Eye (tissue), 1 donor: Measurements from ENCODE around the gene RNF215.

Source experiments
- DNase-seq: peaks from one replicate; pipeline ENCODE4 v3.0.0-alpha.2; 2015

Gene RNF215

DNA sequence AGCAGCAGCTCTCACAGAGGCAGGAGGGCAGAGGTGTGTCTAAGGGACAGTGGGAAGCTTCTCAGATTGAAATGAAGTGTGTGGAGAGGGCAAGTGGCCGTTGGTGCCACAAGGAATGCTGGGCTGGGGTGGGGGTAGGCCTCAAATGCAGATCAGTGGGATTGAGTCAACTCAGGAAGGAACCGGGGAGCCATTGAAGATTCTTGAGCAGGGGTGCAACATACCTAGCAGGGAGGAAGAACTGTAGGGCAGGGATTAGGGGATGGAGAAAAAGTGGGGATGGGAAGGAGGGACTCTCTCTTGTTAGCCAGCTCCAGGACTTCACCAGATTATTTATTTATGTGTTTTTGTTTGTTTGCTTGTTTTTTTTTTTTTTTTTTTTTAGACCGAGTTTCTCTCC is 6.7 kb upstream of the RNF215 start:
- no peak for DNase-seq

DNA sequence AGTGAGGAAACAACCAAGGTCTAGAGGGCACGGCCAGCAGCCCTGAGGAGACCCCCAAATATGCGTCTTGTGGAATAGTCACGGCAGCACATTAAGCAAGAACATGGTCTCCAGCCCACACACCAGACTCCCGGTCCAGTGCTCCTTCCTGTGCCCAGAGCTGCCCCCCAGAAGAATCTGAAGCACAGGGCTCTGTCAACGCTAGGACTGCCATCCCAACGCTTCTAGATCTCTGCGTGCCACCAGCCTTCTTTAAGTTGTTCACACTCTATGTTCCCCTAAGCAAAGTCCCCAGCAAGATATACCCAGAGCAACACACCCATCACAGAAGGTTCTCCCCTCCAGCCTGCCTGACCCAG is 6.1 kb upstream of the RNF215 start:
- no peak for DNase-seq

DNA sequence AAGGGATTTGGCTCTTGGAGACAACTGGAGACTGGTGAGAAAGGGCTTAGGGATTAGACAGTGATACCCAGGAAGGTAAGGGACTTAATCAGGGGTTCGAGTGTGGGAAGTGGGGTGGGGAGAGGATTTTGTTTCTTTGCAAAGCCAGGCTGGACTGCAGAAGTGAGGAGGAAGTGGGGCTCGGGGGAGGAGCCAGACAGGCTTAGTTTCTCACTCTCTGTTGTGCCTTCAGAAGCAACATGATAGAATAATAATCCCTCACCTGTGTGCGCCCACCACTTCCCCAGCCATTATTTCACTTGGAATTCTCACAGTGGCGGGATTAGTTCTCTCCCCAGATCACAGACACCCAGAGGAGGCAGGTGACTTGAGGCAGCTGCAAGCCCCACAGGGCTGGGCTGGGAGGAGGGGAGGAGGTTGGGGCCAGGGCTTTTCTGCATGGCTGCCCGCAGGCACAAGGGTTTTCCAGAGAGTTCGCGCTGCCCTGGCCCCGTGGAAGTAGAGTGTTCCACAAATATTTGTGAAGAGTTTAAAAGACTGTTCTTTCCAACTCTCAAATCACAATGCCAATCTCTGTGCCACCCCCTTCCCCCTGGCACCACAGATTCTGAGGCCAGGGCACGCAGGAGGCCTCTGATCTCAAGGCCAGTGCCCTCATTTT is 5.6 kb upstream of the RNF215 start:
- DNase-seq, result peak; percentile 53

DNA sequence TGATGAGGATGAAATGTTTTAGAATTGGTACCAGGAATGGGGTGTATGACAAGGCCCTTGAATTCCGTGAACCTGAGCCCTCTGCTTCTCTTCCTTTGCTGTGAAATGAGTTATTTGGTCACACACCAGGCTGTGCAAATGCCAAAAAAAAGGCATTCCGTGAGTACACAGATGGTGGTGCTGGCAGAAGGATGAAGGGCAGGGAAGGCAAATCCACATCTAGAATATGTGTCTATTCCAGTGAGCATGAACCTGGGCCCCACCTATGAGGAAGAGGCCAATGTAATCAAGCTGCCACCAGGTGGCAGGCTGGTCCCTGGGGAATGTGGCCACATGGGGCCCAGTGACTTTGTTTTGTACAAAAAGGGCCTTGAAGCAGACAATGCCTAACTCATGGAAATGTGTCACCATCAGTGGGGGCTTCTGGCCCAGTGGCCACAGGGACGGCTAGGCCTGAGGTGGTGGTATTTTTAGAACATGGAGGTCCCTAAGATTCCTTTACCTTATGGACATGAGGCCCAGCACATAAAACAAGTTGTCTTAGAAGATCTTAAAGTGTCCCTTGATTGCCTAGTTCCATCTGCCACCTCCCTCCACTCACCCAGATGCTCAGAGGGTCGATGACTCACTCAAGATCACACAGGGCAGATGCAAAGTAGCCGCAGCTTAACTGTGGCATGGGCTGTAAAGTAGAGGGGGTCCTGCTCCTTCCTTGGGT is 3.9 kb upstream of the RNF215 start:
- peak; percentile 74 for DNase-seq

DNA sequence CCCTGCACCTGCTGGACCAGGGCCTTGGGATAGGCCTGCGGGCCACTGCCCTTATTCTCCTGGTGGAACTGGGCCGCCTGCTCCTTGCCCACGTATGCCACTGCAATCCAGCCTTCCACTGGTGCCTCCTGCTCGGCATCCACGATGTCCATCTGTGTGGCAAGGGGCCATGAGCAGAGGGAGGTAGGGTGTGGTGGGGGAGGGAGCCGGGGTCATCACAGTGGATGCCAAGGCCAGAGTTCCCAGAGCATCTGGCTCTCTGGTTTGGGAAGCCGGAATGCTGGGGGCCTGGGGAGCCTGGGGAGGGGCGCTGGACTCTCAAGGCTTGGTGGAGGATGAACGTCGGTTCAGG is 627 bp downstream of the RNF215 start:
- no peak for DNase-seq

DNA sequence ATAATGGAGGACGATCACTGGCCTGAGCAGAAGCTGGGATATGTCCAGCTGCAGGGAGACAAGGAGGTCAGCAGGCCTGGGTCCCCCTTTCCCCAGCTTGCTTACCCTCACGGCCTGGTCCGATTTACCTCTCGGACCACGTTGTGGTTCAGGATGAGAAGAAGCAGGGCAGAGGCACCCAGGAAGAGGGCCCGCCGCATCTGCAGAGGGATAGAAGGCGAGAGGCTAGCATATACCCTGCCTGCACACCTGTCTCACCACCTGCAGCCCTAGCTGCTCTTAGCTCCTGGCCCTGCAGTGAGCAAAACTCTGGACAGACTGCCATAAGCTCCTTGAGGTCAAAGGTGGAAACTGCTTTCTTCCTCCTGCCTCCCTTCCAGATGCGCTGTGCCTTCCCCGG is 1.3 kb downstream of the RNF215 start:
- no peak for DNase-seq

DNA sequence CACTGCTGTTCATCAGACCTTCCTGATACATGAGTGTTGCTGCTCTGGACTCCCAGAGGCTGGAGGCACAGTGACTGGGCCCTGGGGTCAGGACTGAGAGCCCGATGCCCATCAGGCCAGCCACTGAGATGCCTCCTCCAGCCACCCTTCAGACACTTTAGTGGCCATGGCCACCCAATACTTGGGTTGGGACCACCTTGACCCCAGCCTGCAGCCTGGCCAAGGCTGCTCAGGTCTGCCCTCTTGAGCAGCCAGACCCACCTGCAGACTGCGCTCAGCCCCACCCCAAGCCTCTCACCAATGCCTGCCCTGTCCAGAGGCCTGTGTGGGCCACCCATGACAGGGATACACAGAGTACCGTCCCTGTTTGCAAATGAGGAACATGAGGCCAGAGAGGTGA is 4.2 kb downstream of the RNF215 start:
- DNase-seq, result no peak

DNA sequence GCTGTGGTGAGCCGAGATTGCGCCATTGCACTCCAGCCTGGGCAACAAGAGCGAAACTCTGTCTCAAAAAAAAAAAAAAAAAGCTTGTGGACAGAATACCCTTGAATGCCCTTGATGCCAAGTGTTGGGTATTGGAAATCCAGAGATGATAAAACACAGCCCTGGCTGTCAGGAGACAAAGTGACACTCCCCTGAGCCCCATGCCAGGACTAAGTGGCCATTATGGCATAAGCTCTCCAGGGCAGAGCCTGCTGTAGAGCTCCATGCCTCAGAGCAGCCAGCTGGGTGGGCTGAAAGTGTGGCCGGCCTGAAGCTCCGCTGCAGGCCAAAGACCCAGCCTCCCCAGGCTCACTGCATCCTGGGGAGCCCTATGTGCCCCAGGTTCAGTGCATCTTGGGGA is 4.9 kb downstream of the RNF215 start:
- DNase-seq, result no peak

DNA sequence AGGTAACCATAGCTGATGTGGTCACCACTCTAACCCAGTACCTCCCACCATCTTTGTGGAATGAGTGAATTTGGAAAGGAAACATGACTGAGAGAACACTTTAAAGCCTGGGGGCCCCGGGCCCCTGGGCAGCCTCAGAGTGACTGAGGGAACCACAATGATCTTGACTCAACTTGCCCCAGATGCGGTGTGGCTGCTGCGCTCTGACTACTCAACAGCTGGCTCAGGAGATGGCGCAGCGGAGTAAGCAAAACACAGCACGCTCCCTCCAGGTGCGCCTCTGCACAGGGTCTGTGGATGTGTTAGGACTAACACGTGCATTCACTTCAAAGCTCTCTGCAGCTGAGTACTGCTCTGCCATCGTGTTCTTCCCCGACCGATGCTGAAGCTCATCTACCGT is 5.9 kb downstream of the RNF215 start:
- DNase-seq, result no peak

DNA sequence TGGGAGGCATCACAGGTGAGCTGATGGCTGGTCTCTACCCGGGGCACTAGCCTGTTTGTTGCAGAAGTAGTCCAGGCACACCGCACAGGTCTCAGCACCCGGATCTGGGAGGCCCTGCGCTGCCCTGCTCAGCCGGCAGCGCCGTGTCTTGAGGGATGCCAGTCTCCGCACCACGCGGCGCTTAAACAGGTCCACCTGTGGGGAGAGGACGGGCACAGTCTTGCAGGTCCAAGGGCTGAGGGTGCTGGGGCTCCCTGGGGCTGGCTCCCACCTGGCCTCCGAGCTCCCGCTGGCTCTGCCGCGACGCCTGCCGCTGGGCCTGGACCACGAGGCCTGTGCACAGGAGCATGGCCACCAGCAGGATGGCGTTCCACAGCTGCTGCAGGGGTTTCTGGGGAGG is 7.2 kb downstream of the RNF215 start:
- no peak for DNase-seq

DNA sequence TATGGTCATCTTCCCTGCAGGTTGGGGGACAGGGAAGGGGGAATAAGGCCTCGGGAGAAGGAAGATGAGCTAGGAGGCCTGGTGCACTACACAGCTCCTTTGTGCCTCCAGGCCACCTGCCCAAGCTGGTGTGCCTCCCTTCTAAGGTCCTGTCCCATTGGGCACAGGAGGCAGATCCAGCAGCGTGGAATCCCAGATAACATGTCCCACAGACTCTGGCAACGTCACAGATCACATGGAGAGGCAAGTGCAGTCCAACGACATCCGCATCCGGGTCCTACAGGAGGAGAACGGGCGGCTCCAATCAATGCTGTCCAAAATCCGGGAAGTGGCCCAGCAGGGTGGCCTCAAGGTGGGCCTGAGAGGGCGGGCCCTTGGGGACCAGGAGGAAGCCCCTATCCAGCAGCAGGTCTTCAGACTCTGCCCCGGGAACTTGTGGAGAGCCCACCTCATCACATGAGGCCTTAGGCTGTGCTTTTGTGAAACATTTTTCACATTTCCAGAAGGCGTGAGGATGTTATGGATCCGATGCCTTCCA is 11.8 kb downstream of the RNF215 start:
- no peak for DNase-seq

DNA sequence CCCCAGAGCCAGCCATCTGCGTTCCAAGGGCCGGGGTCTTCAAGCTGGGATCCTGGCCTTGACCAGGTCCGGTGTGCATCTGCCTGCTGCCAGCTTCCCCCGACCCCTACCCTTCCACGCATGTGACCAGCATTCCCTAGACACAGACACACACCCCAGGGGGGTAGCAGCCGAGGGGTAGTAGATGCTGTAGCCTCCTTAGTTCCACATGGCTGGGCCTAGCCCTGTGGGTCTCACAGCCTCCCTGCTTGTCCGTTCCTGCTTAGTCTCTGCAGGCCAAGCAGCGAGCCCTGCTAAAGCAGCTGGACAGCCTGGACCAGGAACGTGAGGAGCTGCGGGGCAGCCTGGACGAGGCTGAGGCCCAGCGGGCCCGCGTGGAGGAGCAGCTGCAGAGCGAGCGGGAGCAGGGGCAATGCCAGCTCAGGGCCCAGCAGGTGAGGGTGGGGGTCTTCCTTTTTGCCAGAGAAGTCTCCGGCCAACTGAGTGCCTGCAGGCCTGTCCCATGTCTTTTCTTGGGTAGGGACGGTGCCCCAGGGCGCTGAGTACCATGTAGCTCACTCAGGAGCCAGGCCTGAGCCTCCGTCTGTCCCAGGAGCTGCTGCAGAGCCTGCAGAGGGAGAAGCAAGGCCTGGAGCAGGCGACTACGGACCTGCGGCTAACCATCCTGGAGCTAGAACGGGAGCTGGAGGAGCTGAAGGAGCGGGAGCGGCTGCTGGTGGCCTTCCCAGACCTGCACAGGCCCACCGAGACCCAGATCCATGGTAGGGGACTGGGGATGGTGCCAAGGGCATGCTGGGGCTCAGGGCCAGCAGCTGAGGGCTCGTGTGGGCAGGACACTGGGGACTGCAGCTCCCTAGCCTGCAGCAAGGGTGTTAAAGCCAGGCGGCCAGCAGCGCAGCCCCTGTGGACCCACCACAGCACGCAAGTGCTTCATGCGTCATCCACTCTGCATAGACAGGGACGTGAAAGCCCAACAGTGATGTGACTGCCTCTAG is 13.6 kb downstream of the RNF215 start:
- peak; percentile 67 for DNase-seq

DNA sequence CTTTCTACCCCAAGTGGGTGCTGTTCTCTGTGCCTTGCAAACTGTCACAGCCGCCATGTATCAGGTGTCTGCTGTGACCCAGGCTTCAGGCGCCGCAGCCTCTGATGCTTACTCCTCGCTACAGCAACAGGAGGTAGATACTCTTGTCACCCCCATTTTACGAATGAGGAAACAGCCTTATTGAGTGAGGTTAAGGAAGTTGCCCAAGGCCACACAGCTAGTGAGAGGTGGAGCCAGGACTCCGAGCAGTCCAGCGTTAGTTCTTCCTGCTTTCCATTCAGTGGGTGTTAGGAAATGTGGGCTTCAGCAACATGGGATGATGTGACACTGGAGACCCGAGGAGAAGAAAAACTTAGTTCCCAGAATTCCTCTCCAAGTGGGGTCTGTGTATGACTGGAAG is 14.3 kb downstream of the RNF215 start:
- DNase-seq, result no peak

DNA sequence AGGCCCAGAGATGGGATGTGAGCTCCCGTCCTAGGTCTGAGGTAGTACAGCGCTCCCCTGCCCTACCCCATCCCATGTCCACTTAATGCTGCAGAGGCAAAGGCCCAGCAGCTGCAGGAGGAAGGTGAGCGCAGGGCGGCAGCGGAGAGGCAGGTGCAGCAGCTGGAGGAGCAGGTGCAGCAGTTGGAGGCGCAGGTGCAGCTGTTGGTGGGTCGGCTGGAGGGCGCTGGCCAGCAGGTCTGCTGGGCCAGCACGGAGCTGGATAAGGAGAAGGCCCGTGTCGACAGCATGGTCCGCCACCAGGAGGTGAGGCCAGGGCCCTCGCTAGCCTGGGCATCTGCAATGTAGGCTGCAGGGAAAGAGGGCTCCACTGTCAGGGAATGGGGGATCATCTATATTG is 15.2 kb downstream of the RNF215 start:
- DNase-seq, result no peak

DNA sequence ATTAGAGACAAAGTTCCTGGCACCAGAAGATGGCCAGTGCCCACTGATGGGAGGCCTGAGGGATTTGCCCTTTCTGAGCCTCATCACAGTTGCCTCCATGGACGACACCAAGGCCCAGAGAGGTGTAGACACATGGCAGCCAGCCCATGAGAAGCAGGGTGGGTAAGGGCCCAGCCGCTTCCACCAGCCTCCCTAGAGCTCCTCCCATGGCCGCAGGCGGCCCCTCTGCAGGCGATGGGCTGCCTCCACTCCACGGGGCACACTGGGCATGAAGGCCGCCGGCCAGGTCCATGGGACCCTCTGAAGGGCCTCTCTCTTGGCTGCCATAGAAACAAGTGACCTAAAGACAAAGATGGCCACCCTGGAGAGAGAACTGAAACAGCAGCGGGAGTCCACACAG is 15.9 kb downstream of the RNF215 start:
- no peak for DNase-seq

DNA sequence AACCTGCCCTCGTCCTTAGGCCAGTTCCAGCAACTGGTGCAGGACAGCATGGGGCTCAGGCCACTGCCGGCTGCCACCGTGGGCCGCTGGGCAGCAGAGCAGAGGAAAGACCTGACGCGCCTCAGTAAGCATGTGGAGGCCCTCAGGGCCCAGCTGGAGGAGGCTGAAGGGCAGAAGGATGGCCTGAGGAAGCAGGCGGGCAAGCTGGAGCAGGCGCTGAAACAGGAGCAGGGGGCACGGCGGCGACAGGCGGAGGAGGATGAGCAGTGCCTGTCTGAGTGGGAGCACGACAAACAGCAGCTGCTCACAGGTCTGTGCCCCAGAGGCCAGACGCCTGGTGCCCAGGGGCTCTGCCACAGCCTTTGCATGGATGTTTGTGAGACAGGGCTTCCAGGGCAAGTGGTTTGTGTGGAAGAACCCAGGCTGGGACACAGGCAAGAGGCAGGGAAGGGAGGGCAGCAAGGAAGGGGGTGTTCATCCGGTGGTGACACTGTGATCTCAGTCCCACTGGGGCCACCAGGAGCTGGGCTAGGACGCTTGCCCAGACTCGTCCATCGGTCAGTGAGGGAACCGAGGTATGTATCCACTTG is 16.5 kb downstream of the RNF215 start:
- DNase-seq, result peak; percentile 60

DNA sequence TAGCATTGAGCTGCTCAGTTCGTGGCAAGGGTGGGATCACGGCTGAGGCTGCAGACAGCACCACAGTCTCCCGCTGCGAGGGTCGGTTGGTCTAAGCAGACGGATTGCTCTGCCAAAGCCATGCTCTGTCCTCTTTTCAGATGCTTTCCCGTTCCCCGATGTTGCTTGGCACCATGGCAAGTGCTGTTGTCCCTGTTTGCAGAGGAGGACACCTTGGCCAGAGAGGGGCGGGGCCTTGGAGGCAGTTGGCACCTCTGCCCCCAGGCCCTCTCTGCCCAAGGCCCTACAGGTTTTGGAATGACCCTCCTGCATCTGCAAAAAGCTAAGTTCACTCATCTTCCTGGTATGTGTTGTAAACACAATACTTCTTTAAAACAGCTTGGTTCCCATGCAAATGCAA is 18.8 kb downstream of the RNF215 start:
- DNase-seq, result no peak

DNA sequence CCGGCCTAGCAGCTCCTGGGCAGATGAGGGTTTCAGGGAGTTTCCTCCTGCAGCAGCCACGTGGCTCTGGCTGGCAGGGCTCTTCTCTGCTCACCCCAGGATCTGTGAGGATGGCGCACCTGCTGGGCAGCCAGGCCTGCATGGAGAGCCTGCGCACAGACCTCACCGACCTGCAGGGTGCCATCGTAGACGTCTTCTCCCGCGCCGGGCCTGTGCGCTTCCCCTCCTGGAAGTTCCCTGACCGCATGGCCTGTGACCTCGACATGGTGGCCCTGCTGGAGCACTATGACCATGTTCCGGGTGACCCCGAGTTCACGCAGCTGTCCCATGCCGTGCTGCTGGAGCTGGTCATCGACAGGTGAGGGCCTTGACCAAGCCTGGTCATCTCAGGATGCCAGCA is 21.3 kb downstream of the RNF215 start:
- DNase-seq, result no peak

DNA sequence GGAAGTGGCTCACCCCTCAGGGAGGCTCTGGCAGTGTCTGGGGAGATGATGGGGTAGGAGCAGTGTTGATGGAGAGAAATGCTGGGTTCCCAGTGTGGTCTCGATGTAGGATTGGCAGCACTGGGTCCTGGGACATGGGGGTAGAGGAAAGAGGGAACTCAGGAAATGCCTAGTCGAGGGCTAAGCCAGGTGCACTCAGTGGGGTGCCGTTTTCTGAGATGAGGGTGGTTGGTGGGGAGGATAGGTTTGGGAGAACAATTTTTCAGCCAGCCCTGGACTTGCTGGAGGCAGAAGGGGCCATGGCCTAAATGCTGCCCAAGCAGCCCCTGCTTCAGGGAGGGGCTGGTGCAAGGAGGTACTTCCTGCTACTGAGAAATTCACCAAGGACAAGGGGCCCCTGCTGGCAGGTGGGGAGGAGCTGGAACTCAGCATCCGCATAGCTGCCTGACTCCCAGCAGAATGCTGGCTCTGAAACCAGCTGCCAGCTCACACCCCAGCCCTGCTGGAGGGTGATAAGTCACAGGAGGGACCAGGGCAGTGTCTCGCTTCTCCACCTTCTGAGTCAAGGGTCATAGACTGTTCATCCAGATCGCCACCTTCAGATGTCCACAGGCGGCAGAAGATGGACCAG is 24.4 kb downstream of the RNF215 start:
- DNase-seq, result no peak

DNA sequence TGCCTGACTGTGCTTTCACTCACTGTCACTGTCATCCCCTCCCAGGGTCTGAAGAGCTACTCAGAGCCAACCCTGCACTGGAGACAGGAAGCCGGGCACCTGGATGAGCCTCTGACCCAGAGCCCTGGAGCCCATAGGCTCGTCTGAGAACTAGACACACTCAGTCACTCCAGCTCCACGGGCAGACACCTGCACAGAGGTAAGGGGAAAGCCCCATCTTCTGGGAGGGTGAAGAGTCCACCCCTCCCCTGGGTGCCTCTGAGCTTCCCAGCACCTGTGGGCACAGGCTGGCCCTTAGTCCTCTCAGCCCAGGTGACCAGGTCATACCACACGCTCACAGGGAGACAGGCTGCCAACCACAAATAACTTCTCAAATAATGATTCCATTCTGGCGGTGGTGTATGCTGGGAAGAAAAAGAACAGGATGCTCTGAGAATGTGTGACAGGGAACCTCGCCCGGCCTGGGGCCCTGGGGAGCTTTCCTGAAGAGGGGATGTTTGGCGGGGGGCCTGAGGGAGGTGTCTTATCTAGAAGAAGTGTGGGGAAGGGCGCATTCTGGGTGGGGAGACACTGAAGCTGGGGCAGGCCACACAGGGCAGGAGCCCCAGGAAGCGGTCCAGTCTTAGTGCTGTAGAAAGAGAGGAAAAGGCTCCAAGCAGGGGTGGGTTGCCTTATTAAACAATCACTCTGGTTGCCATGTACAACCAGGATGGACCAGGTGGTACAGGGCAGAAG is 25.1 kb downstream of the RNF215 start:
- no peak for DNase-seq

DNA sequence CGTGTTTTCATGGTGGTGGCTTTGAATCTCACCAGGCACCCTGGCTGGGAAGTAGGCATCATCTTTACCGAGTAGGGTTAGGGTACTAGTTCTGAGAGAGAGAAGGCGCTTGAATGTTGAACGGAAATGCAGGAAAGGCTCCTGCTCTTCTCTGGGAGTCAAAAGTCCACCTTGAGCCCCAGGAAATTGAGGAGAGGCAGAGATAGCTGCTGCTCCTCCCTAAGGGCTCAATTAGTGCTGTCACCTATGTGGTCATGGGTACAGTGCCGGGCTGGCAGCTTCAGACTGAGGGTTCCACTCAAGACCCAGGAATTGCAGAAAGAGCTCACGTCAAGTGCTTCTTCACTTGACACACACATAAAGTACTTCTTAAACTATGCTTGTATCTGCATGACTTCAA is 28.7 kb downstream of the RNF215 start:
- no peak for DNase-seq

DNA sequence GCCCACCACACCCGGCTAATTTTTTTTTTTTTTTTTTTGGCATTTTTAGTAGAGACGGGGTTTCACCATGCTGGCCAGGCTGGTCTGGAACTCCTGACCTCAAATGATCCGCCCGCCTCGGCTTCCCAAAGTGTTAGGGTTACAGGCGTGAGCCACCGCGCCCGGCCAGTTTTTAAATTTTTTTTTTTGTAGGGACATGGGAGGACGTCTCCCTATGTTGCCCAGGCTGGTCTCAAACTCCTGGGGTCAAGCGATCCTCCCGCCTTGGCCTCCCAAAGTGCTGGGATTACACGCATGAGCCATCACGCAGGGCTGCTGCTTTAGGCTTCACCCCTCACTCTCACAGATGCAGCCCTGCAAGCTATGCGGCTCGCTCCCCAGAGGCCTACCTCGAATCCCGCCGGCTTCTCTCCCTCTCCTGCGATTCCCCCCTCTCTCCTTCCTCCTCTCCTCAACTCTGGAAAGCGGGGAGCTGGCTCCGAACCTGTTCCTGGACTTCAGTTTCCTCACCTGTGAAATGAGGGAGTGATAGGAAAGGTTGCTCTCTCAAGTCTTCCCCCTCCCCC is 29.5 kb downstream of the RNF215 start:
- no peak for DNase-seq
